ENCODE measurements around the gene KDSR. TPM values are rescaled to one million over a fixed set of nuclear protein-coding genes. Genes with fewer than 3 reads are reported as not detected.

The KDSR gene
- total RNA-seq, 1 experiment from 2014 or later: 41.7 TPM

DNA sequence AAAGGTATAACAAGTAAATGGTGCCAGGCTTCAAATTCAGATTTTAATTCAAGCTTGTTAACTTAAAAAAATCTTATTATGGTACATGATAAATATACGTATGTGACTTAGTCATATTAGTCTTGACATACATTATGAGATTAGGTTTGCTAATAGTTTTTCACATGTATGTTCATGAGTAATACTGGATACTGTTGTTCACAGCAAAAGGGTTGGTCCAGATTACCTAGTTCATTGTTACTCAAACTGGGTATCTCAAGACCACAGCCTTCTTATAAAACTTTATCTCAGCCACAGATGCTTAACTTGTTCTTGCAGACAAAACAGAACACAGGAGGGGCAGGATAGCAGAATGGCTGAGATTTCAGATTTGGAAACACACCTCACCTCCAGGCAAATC, 28.5 kb upstream of the KDSR start:
- H3F3A ChIP-seq (ENCODE audit: insufficient read depth, low read depth): peaks cover 8% of the 10 kb centered on the region
- H3K79me2 ChIP-seq (ENCODE audit: low read depth): no peaks in the 10 kb centered on the region
- ChIA-PET CTCF (no interaction called here), POLR2A (ENCODE audit: unreplicated experiment) (no interaction called here)
- H3K4me3 ChIP-seq: no peak overlapping the region
- H3K36me3 ChIP-seq (ENCODE audit: low read depth): peaks cover 47% of the 10 kb centered on the region
- no peak overlapping the region for H3K27ac ChIP-seq
- no peak overlapping the region for H2AFZ ChIP-seq
- H3K4me2 ChIP-seq: no peak overlapping the region
- DNase-seq: no peak
- no peaks in the 10 kb centered on the region for H3K9me3 ChIP-seq (ENCODE audit: insufficient read depth, low read depth)
- TF ChIP-seq, protein P1, sequence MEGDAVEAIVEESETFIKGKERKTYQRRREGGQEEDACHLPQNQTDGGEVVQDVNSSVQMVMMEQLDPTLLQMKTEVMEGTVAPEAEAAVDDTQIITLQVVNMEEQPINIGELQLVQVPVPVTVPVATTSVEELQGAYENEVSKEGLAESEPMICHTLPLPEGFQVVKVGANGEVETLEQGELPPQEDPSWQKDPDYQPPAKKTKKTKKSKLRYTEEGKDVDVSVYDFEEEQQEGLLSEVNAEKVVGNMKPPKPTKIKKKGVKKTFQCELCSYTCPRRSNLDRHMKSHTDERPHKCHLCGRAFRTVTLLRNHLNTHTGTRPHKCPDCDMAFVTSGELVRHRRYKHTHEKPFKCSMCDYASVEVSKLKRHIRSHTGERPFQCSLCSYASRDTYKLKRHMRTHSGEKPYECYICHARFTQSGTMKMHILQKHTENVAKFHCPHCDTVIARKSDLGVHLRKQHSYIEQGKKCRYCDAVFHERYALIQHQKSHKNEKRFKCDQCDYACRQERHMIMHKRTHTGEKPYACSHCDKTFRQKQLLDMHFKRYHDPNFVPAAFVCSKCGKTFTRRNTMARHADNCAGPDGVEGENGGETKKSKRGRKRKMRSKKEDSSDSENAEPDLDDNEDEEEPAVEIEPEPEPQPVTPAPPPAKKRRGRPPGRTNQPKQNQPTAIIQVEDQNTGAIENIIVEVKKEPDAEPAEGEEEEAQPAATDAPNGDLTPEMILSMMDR (conservative IDR thresholded peaks at IDR 0.05): no peak
- no peak for TF ChIP-seq EZH2 (IDR thresholded peaks at IDR 0.05; ENCODE audit: low read depth)
- H4K20me1 ChIP-seq (ENCODE audit: insufficient read depth): peaks cover 12% of the 10 kb centered on the region
- intact Hi-C loops (cut with micrococcal nuclease; ENCODE audit: unreplicated experiment): no loop called here
- no peaks in the 10 kb centered on the region for H3K9me2 ChIP-seq (ENCODE audit: insufficient read depth)
- H3K27me3 ChIP-seq (ENCODE audit: insufficient read depth, low read depth): no peaks in the 10 kb centered on the region
- no peaks in the 10 kb centered on the region for H3K4me1 ChIP-seq (replicated peaks; ENCODE audit: insufficient read depth)
- BruUV-seq (replicated peaks): no TSS peak

DNA sequence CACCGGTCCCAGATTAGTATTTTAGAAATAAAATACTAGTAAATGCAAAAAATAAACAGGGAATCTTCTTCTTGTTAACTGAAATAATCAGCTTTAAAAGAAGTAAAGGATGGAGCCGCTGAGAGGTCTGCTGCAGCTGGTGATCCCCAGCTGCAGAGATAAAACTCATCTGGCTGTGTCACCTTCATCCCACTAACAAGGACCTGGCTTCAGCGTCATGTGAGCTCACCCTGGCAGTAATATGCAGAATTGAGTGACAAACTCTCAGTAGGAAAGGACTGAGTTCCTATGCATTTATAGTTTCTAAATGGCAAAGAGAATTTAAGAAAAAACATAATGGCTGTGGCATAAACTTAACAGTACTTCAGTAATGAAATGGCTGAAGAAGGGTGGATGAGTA, 27.9 kb upstream of the KDSR start:
- ChIA-PET POLR2A (ENCODE audit: unreplicated experiment) (no interaction called here), CTCF (no interaction called here)
- Histone ChIP-seq H4K20me1 (ENCODE audit: insufficient read depth) (peaks cover 12% of the 10 kb centered on the region), H2AFZ (no peak overlapping the region), H3K4me2 (no peak overlapping the region), H3F3A (ENCODE audit: insufficient read depth, low read depth) (peaks cover 12% of the 10 kb centered on the region), H3K27me3 (ENCODE audit: insufficient read depth, low read depth) (no peaks in the 10 kb centered on the region), H3K9me3 (ENCODE audit: insufficient read depth, low read depth) (no peaks in the 10 kb centered on the region), H3K27ac (no peak overlapping the region), H3K4me1 (replicated peaks; ENCODE audit: insufficient read depth) (no peaks in the 10 kb centered on the region), H3K36me3 (ENCODE audit: low read depth) (peaks cover 45% of the 10 kb centered on the region), H3K79me2 (ENCODE audit: low read depth) (no peaks in the 10 kb centered on the region), H3K4me3 (no peak overlapping the region), H3K9me2 (ENCODE audit: insufficient read depth) (no peaks in the 10 kb centered on the region)
- TF ChIP-seq, protein P1 (conservative IDR thresholded peaks at IDR 0.05): no peak
- no peak for TF ChIP-seq EZH2 (IDR thresholded peaks at IDR 0.05; ENCODE audit: low read depth)
- no peak for DNase-seq
- intact Hi-C loops (cut with micrococcal nuclease; ENCODE audit: unreplicated experiment): no loop called here
- no TSS peak for BruUV-seq (replicated peaks)

DNA sequence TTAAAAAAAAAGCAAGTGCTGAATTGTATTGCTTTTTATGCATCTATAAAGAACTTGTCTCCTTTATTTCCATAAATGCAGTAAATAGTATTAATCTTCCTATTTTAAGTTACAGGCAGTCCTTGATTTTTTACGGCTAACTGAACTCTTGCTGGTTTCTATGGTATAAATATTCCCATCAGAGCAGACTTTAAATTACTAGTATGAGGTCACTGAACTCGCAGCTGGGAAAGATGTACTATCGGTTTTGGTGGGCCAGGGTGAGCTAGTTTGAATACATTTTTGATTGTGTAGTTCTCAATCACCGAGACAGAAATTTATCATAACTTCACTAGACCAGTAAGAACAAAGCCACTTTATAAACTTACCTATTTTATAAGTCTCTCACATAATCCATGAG, 20.9 kb upstream of the KDSR start:
- Histone ChIP-seq H3K4me3 (no peak overlapping the region), H4K20me1 (ENCODE audit: insufficient read depth) (no peaks in the 10 kb centered on the region), H3K27ac (no peak overlapping the region), H3F3A (ENCODE audit: insufficient read depth, low read depth) (peaks cover 20% of the 10 kb centered on the region; the same call in 1 of the 2 replicates), H3K79me2 (ENCODE audit: low read depth) (no peaks in the 10 kb centered on the region), H3K9me2 (ENCODE audit: insufficient read depth) (no peaks in the 10 kb centered on the region), H3K4me1 (replicated peaks; ENCODE audit: insufficient read depth) (no peaks in the 10 kb centered on the region), H3K27me3 (ENCODE audit: insufficient read depth, low read depth) (no peaks in the 10 kb centered on the region), H3K9me3 (ENCODE audit: insufficient read depth, low read depth) (no peaks in the 10 kb centered on the region), H3K36me3 (ENCODE audit: low read depth) (peaks cover 22% of the 10 kb centered on the region), H2AFZ (no peak overlapping the region), H3K4me2 (no peak overlapping the region)
- DNase-seq: no peak
- TF ChIP-seq, protein P1 (conservative IDR thresholded peaks at IDR 0.05): no peak
- no peak for TF ChIP-seq EZH2 (IDR thresholded peaks at IDR 0.05; ENCODE audit: low read depth)
- no TSS peak for BruUV-seq (replicated peaks)
- intact Hi-C loops (cut with micrococcal nuclease; ENCODE audit: unreplicated experiment): no loop called here
- ChIA-PET CTCF (no interaction called here), POLR2A (ENCODE audit: unreplicated experiment) (no interaction called here)

All from PC-9 (cell line).